T-helper 17 cell (primary cell): ENCODE measurements around the gene ALKBH3. TPM values are rescaled to one million over a fixed set of nuclear protein-coding genes. Genes with fewer than 3 reads are reported as not detected.

Source experiments
- ATAC-seq: fragments of 150-1000 bp; cut with Tn5 transposase; 2 replicates; pipeline ENCODE4 v1.10.0; 2021; ENCODE audit warnings: mild to moderate bottlenecking, moderate library complexity
- DNase-seq, 3 donors: peaks; one replicate each; pipeline versions ENCODE4 v3.0.0 to v3.0.0-alpha.2; 2020 to 2021
- H3K9me3 ChIP-seq: one replicate; pipeline ENCODE4 v1.7.0; 2013; ENCODE audit warnings: low read length, mild to moderate bottlenecking; ENCODE audit not compliant: control insufficient read depth, poor library complexity, severe bottlenecking
- H3K27ac Mint-ChIP-seq: one replicate; pipeline ENCODE4 v1.8.0; 2022; ENCODE audit warnings: mild to moderate bottlenecking, moderate library complexity, mixed read lengths
- H3K27me3 Mint-ChIP-seq: one replicate; pipeline ENCODE4 v1.8.0; 2022; ENCODE audit warnings: mixed read lengths
- H3K36me3 Mint-ChIP-seq: one replicate; pipeline ENCODE4 v1.8.0; 2022; ENCODE audit warnings: low read depth, mixed read lengths
- H3K4me1 Mint-ChIP-seq: one replicate; pipeline ENCODE4 v1.8.0; 2022; ENCODE audit warnings: mild to moderate bottlenecking, mixed read lengths
- H3K4me3 Mint-ChIP-seq: one replicate; pipeline ENCODE4 v1.8.0; 2022; ENCODE audit warnings: mild to moderate bottlenecking, moderate library complexity, mixed read lengths
- total RNA-seq, 4 donors: library from RNA in 2 of 4; stranded (reverse) in 2 of 4; gene quantifications; one replicate each; pipeline ENCODE4 v1.2.3 and lab custom pipeline; 2022 to 2026

The ALKBH3 gene
- 10 to 100 TPM; 28.8 to 31.2 TPM for total RNA-seq
- total RNA-seq (lab: John Stamatoyannopoulos, UW) = 16.1 to 24.6 reads per million in 2 donors

DNA sequence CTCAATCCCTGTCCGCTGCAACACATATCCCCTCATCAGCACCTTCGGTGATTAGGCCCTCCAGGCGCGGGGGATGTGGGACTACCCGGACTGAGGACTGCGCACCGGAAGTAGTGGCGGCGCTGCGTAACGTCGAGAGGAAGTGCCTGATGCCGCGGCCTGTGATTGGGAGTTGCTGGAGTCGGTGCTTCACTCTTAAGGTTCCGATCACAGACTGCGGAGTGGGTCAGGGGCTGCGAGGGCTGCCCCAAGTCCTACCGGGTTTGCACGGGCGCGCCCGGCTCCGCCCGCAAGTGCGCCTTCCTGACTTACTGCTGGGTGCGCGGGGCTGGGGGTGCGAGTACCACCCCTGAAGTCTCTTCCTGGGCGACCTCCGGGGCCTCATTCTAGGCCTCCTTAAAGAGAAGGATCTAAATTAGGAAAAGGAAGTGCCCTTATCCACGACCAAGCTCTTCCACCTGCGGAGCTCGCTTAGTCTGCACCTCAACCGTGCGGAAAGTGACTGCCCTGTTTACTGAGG lies at the start of gene ALKBH3:
TSS of gene ALKBH3 (plus strand) at position 192 of the 520 bp plus-strand sequence. CDS start 1,822 bp downstream, outside the sequence.
- peak; percentile 76 to 85 (median 83) for DNase-seq
- Mint-ChIP-seq H3K4me3 (peak within 1 kb of the TSS; percentile 89), H3K36me3 (no peaks in the 10 kb centered on the region), H3K27me3 (peaks cover 22% of the 10 kb centered on the region), H3K27ac (peak within 1 kb of the TSS; percentile 96), H3K4me1 (peaks cover 16% of the 10 kb centered on the region)
- peak; percentile 99 for ATAC-seq
- H3K9me3 ChIP-seq = peaks cover 4% of the 10 kb centered on the region

DNA sequence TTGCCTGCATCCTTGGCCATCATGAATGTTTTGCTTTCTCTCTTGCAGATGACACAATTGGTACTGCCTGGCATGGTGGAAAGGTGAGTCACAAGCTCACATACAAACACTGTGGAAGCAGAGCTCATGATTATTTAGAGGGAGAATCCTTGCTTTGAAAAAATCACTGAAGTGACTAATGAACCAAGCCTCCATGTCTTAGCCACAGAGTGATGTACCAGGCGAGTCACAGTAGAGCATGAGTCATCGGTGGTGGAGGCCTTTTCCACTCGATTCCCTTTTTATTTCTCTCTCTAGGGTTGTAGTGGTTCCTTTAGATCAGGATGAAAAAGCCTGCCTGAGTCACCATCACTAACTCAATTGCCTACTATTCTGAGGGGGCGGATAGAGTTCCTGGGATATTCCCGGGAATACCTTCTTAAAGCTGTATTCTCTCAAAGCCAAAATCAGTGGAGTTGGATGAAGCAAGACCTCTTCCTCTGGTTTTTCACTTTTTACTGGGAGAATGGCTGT lies 49.6 kb upstream of the ALKBH3 start:
- Mint-ChIP-seq H3K27me3 (no peaks in the 10 kb centered on the region), H3K4me3 (no peak overlapping the region), H3K4me1 (no peaks in the 10 kb centered on the region), H3K27ac (no peak overlapping the region), H3K36me3 (no peaks in the 10 kb centered on the region)
- no peak for DNase-seq
- ATAC-seq = no peak
- no peaks in the 10 kb centered on the region for H3K9me3 ChIP-seq

DNA sequence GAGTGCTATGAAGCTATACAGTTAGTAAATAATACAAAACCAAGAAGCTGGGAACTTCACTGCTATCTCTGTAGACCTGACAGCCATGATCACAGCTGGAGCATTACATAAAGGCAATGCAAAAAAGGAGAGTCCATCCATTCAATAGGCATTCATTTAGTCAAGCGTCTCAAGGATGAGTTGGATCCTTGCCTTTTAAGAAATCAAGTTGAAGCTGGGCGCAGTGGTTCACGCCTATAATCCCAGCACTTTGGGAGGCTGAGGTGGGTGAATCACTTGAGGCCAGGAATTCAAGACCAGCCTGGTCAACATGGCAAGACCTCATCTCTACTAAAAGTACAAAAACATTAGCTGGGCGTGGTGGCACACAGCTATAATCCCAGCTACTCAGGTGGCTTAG lies 48.1 kb upstream of the ALKBH3 start:
- no peaks in the 10 kb centered on the region for H3K27me3 Mint-ChIP-seq
- no peak overlapping the region for H3K27ac Mint-ChIP-seq
- DNase-seq (no peak), ATAC-seq (no peak)
- no peaks in the 10 kb centered on the region for H3K36me3 Mint-ChIP-seq
- no peaks in the 10 kb centered on the region for H3K4me1 Mint-ChIP-seq
- no peak overlapping the region for H3K4me3 Mint-ChIP-seq
- H3K9me3 ChIP-seq = no peaks in the 10 kb centered on the region

DNA sequence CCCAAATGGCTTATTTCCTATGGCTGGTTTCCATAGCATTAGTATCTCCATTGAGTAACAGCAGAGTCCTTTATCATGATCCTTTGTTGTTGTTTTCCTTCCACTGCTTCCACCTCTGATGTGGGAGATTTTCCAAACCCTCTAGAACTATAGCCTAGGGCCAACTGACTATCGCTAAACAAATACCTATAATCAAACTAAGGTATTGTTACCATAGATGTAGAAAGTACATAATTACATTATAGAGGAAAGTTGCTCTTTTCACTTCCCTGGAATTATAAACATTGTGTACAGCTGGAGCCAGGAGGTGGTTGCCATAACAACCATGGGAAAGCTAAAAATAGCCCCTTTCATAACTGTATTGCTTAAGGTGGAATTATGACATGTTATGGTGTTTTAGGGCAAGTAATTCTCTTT lies 47.0 kb upstream of the ALKBH3 start:
- Mint-ChIP-seq H3K27ac (no peak overlapping the region), H3K36me3 (peaks cover 2% of the 10 kb centered on the region), H3K4me1 (no peaks in the 10 kb centered on the region), H3K27me3 (no peaks in the 10 kb centered on the region), H3K4me3 (no peak overlapping the region)
- ATAC-seq (no peak), DNase-seq (no peak)
- no peaks in the 10 kb centered on the region for H3K9me3 ChIP-seq

DNA sequence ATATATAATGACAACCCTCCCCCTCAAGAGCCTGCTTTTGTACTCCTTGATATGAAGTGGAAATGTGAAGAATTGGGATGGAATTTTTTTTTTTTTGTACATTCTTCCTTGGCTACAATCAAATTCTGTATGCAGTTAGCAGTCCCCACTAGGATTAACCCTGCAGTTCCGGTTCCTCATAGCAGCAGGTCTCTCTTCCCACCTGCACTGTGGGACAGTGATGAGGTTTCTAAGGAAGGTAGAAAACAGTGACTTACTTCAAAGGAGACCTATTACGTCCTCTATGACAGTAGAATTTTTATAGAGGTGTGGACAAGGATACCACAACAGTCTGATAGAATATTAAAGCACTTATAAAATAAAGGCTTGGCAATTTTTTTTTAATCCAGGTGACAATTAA lies 46.3 kb upstream of the ALKBH3 start:
- Mint-ChIP-seq H3K27ac (no peak overlapping the region), H3K4me3 (no peak overlapping the region), H3K27me3 (no peaks in the 10 kb centered on the region), H3K36me3 (peaks cover 4% of the 10 kb centered on the region), H3K4me1 (no peaks in the 10 kb centered on the region)
- no peak for DNase-seq
- no peak for ATAC-seq
- no peaks in the 10 kb centered on the region for H3K9me3 ChIP-seq

DNA sequence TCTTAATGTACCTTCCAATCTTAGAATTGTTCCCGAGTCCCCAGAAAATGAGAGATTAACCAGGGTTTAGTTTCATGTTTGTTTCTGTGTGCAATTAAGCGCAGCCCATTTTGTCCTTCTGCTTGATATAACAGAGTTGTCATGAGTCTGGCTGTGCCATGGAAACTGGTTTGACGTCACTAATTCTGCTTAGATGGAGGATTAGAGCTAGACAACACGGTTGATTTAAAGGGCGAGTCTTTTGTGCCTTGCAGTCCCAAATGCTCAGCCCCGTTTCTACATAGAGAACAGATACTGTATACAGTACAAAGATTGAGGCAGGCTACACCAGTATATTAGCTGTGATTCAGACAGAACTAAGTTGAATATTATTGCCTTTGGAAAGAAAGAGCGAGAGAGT lies 45.5 kb upstream of the ALKBH3 start:
- peaks cover 6% of the 10 kb centered on the region for H3K36me3 Mint-ChIP-seq
- H3K27ac Mint-ChIP-seq = no peak overlapping the region
- no peaks in the 10 kb centered on the region for H3K9me3 ChIP-seq
- ATAC-seq (no peak), DNase-seq (no peak)
- no peaks in the 10 kb centered on the region for H3K27me3 Mint-ChIP-seq
- H3K4me3 Mint-ChIP-seq = no peak overlapping the region
- H3K4me1 Mint-ChIP-seq = no peaks in the 10 kb centered on the region

DNA sequence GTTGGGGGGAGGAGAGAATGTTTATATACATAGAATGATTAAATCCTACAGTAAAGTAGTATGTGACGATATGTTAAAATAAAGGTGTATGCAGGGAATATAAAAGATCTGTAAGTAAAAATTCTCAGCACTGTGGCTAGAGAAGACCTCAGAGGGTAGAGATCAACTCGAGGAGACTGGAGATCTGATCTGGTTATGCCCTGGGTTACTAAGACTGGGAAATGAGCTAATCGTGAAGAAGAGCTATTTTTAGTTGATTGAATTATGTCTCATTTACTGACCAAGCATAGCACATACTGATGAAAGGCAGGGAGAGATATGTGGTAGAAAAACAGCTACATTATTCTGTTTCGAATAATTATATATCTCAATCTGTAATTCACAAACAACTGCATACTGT lies 42.8 kb upstream of the ALKBH3 start:
- DNase-seq (no peak), ATAC-seq (no peak)
- H3K27me3 Mint-ChIP-seq = no peaks in the 10 kb centered on the region
- no peak overlapping the region for H3K4me3 Mint-ChIP-seq
- no peaks in the 10 kb centered on the region for H3K9me3 ChIP-seq
- no peak overlapping the region for H3K27ac Mint-ChIP-seq
- H3K36me3 Mint-ChIP-seq = peaks cover 6% of the 10 kb centered on the region
- H3K4me1 Mint-ChIP-seq = no peaks in the 10 kb centered on the region

DNA sequence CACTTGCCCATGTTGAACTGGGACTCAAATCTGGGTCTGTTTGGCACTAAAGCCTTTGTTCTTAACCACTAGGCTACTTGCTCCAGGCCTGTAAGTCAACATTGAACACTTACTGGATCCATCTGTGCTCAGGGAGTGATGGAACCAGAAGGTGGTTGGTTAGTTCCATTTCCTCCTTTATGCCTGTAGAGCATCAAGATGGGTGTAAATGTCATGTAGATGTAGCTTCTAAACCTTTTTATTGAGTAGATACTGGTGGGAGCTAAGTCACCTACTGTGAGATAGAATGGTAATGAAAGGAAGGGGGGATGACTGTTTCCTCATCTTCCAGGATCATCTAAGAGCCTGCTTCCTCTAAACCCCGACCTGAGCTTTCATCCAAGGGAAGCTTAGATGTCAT lies 38.6 kb upstream of the ALKBH3 start:
- H3K27ac Mint-ChIP-seq = no peak overlapping the region
- H3K4me1 Mint-ChIP-seq = no peaks in the 10 kb centered on the region
- H3K36me3 Mint-ChIP-seq = peaks cover 6% of the 10 kb centered on the region
- no peaks in the 10 kb centered on the region for H3K9me3 ChIP-seq
- ATAC-seq = no peak
- H3K27me3 Mint-ChIP-seq = no peaks in the 10 kb centered on the region
- no peak overlapping the region for H3K4me3 Mint-ChIP-seq
- no peak for DNase-seq

DNA sequence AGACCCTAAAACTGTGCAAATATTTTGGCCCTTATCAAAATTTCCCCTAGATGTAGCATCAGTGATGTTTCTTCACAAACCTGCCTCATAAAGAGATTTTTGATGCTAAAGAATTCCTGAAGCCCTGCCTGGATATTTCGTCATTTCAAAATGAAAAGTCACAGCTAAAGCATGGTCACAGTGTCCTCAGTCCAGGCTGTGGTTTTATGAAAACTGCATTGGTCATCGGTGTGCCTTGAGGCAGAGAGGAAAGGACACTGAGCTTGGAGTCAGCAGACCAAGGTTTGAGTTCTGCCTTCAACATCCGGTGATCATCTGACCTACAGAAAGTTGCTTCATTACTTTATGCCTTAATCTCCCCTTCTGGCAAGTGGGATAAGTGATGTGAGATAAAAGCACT lies 34.8 kb upstream of the ALKBH3 start:
- H3K4me1 Mint-ChIP-seq = peaks cover 5% of the 10 kb centered on the region
- no peak for ATAC-seq
- no peaks in the 10 kb centered on the region for H3K9me3 ChIP-seq
- H3K27ac Mint-ChIP-seq = no peak overlapping the region
- H3K36me3 Mint-ChIP-seq = no peaks in the 10 kb centered on the region
- H3K4me3 Mint-ChIP-seq = no peak overlapping the region
- DNase-seq = no peak
- H3K27me3 Mint-ChIP-seq = no peaks in the 10 kb centered on the region

DNA sequence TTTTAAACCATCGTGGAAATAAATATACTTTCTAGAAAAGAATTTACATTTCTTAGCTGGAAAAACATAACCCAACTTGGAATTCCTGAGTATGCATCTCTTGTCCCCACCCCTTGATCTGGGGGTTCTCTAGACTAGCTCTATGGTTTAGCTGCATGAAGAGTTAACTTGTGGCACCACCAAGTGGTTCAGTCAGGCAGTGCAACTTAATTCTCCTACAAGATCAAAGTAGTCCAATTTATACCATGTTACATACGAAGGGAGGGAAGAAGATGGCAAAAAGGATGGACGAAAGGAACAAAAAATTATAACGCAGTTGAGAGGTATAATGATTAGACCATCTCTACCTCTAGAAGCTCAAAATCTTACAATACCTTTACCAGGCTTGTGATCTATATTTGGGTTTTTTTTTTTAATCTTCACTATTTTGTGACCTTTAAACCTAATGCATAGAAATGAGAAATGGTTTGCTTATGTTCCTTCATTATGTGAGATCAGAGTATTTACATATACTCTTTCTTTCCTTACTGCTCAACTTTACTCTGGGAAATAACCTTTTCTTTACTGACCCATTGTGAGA lies 28.5 kb upstream of the ALKBH3 start:
- Mint-ChIP-seq H3K27me3 (no peaks in the 10 kb centered on the region), H3K36me3 (no peaks in the 10 kb centered on the region), H3K4me1 (peaks cover 5% of the 10 kb centered on the region), H3K27ac (no peak overlapping the region), H3K4me3 (no peak overlapping the region)
- ATAC-seq = peak; percentile 83
- peak in 1 of 3 donors; percentile 33 for DNase-seq
- no peaks in the 10 kb centered on the region for H3K9me3 ChIP-seq

DNA sequence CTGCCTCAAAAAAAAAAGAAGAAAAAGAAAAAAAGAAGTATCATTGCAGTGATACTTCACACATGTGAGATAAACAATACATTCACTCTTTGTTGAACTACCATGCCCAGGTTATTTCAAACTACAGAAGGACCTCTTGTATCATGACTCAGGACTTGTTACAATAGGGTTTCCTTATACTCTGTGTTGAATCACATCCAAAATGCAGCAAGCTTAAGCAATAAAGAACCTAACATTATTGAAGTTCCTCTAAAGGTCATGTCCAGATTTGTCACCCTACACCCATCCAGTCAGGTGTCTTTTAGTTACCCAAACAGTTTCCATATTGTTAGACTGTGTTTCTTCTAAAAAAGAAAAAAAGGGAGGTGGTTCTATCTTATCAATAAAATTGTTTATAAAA lies 26.9 kb upstream of the ALKBH3 start:
- no peak for DNase-seq
- no peak for ATAC-seq
- H3K27ac Mint-ChIP-seq = no peak overlapping the region

DNA sequence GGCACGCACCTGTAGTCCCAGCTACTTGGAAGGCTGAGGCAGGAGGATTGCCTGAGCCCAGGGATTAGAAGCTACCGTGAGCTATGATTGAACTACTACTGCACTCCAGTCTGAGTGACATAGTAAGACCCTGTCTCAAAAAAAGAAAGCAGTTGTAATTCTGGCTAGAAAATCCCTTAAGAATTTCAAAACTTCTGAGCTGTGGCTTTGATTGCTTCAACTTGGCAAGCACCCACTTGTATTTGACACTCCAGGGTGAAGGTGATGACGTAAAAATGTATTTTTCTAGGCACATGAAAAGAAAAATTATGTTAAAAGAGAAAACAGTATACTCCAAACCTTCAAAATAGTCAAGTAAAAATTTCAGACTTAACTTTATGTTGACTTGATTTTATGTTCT lies 23.6 kb upstream of the ALKBH3 start:
- no peaks in the 10 kb centered on the region for H3K27me3 Mint-ChIP-seq
- ATAC-seq = no peak
- no peak overlapping the region for H3K27ac Mint-ChIP-seq
- DNase-seq = no peak
- H3K4me3 Mint-ChIP-seq = no peak overlapping the region
- no peaks in the 10 kb centered on the region for H3K4me1 Mint-ChIP-seq
- H3K9me3 ChIP-seq = no peaks in the 10 kb centered on the region
- no peaks in the 10 kb centered on the region for H3K36me3 Mint-ChIP-seq

More for the DNA sequence above, 26.9 kb upstream of the ALKBH3 start:
- no peaks in the 10 kb centered on the region for H3K9me3 ChIP-seq
- H3K4me1 Mint-ChIP-seq = peaks cover 5% of the 10 kb centered on the region
- no peak overlapping the region for H3K4me3 Mint-ChIP-seq
- H3K27me3 Mint-ChIP-seq = no peaks in the 10 kb centered on the region
- H3K36me3 Mint-ChIP-seq = no peaks in the 10 kb centered on the region

DNA sequence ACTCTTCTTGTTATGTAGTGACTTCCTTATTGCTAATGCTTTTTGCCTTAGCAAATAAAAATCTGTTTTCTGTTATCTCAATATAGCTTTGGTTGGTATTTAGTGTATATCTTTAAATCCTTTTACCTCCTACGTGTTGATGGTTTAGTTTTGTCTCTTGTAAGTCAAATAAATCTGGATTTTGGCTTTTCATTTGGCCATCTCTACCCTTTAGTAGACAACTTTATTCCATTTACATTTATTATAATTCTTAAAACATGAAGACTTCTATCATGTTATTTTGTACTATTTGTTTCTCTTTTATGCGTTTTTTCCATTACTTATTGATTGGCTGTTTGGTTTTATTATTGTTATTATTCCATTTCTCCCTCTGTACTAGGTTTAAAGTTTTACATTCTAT lies 19.5 kb upstream of the ALKBH3 start:
- H3K36me3 Mint-ChIP-seq = no peaks in the 10 kb centered on the region
- no peaks in the 10 kb centered on the region for H3K4me1 Mint-ChIP-seq
- no peak overlapping the region for H3K4me3 Mint-ChIP-seq
- H3K9me3 ChIP-seq = no peaks in the 10 kb centered on the region
- peaks cover 5% of the 10 kb centered on the region for H3K27me3 Mint-ChIP-seq
- DNase-seq (no peak), ATAC-seq (no peak)
- H3K27ac Mint-ChIP-seq = no peak overlapping the region

DNA sequence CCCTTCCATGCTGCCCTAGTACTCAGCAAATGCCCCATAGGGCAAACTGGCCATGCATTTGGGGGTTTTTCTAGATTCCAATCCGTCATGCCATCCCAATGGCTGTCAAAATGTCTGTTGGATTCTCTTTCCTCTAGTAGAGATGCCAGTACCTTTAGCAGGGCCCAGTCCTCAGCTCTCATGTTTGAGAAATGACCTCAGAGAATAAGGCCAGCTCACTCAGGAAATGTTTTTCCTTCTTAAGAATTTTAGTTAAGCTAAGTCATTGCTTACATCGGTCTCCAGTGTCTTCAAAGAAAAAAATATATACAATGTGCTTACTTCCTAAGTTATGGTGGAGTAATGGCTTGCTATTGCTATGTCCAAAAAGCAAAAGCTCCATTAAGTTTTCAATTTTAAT lies 14.1 kb upstream of the ALKBH3 start:
- no peak overlapping the region for H3K27ac Mint-ChIP-seq
- ATAC-seq = no peak
- peaks cover 16% of the 10 kb centered on the region for H3K4me1 Mint-ChIP-seq
- no peak overlapping the region for H3K4me3 Mint-ChIP-seq
- no peaks in the 10 kb centered on the region for H3K36me3 Mint-ChIP-seq
- peaks cover 12% of the 10 kb centered on the region for H3K27me3 Mint-ChIP-seq
- no peaks in the 10 kb centered on the region for H3K9me3 ChIP-seq
- DNase-seq = no peak
